Heart left ventricle (tissue), 13 donors: Measurements from ENCODE around the gene ZBTB5.

Experiments used
- POLR2A ChIP-seq, 2 donors: fragments of 450-650 bp; IDR thresholded peaks; one replicate each; pipeline ENCODE4 v1.6.1; 2017; ENCODE audit warnings: antibody characterized with exemption in 2 of 2, mild to moderate bottlenecking in 2 of 2, moderate library complexity in 2 of 2
- TF ChIP-seq, protein P1 (sequence below), 12 donors: fragments of 200-600 bp; sonication (generic) in 4 of 12; IDR thresholded peaks; one replicate each; pipeline versions ENCODE4 v1.5.0 to v1.8.0; 2018 to 2022; ENCODE audit warnings: antibody characterized with exemption in 12 of 12, mild to moderate bottlenecking in 5 of 12
- donor health status: ischemic (EF 13 %, LVEDD 7.1; RV severe dilation, severe dysfunction).
- donor health status: DM: no; HTN: yes; CAD: no.
- donor health status: DM: no; HTN: no; CAD: no.
- donor health status: ischemic (EF 25% LVEDD 6.9; RV normal size, moderate dysfunction).
- donor health status: ischemic (EF 25% LVEDD 5.7; RV mildly dilated, moderate dysfunction).
- donor health status: ischemic (EF 35%, LVEDD 5.7; RV mildly dilated, moderate dysfunction).
- donor health status: nonischemic (EF 11% LVEDD 7.7; RV severe dilation, severe dysfunction).
- donor health status: DM: yes; HTN: yes; CAD: no.
- donor health status: PGD.
- donor health status: ischemic (EF 29% LVEDD 5.4; RV normal size, mild dysfunction).
- donor health status: nonischemic (EF 23%, LVEDD 6.1; RV moderate dilation, normal function).

DNA sequence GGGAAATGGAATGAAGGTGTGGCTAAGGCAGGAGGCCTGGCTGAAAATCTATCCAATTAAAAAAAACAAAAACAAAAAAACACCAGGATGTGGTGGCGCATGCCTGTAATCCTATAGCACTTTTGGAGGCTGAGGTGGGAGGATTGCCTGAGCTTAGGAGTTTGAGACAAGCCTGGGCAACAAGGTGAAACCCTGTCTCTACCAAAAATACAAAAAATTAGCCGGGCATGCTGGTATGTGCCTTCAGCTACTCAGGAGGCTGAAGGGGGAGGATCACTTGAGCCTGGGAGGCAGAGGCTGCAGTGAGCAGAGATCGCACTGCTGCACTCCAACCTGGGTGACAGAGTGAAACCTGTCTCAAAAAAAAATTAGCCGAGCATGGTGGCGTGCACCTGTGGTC, 21.7 kb downstream of the ZBTB5 start:
- TF ChIP-seq, protein P1, sequence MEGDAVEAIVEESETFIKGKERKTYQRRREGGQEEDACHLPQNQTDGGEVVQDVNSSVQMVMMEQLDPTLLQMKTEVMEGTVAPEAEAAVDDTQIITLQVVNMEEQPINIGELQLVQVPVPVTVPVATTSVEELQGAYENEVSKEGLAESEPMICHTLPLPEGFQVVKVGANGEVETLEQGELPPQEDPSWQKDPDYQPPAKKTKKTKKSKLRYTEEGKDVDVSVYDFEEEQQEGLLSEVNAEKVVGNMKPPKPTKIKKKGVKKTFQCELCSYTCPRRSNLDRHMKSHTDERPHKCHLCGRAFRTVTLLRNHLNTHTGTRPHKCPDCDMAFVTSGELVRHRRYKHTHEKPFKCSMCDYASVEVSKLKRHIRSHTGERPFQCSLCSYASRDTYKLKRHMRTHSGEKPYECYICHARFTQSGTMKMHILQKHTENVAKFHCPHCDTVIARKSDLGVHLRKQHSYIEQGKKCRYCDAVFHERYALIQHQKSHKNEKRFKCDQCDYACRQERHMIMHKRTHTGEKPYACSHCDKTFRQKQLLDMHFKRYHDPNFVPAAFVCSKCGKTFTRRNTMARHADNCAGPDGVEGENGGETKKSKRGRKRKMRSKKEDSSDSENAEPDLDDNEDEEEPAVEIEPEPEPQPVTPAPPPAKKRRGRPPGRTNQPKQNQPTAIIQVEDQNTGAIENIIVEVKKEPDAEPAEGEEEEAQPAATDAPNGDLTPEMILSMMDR (IDR thresholded peaks at IDR 0.05), result no peak
- no peak for TF ChIP-seq POLR2A (IDR thresholded peaks at IDR 0.05)
